NCI-H345 treated with DMSO at 0.1 percent for 48 hours (cell line): ENCODE results near the gene SLC22A25.
"Not testable (repeated sequence)": the region's sequence is repeated elsewhere in the genome, so short reads cannot be mapped to it uniquely, and the experiment has no call there.

ENCODE experiments used
- DNase-seq: peaks from one replicate; lab custom pipeline; 2025; ENCODE audit not compliant: unreplicated experiment; lab: John Stamatoyannopoulos, UW

SLC22A25 gene

GRCh38 chr11:63235471-63236461 lies 7.6 kb downstream of the SLC22A25 start:
- not testable (repeated sequence) for DNase-seq

- DNase-seq: no peak
Measured at GRCh38 chr11:63229815-63230214, 13.6 kb downstream of the SLC22A25 start.

GRCh38 chr11:63227521-63228107 lies 15.8 kb downstream of the SLC22A25 start:
- no peak for DNase-seq

DNA sequence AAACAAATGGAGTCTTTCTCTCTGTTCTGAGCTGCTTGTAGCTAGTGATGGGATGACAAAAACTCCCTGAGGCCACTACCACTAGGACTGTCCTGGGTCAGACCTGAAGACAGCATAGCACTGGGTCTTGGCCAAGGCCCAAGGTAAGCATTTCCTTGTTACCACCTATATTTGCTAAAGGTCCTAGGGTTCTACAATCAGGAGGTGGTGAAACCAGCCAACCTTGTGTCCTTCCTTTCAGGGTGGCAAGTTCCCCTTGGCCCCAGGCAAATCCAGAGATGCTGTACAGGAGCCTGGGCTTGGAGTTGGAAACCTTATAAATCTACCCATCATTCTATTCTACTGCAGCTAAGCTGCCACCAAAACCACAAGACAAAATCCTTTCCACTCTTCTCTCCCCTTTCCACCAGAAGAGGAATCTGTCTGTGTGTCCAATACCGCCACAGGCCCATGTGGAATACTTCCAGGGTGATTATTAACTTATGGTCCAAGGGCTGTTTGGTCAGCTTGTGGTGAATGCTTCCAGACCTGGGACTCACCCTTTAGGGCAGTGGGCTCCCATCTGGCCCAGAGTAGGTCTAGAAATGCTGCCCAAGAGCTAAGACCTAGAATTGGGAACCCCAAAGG lies 16.8 kb downstream of the SLC22A25 start:
- DNase-seq: no peak

GRCh38 chr11:63214093-63214492 lies 29.3 kb downstream of the SLC22A25 start:
- DNase-seq: no peak

DNA sequence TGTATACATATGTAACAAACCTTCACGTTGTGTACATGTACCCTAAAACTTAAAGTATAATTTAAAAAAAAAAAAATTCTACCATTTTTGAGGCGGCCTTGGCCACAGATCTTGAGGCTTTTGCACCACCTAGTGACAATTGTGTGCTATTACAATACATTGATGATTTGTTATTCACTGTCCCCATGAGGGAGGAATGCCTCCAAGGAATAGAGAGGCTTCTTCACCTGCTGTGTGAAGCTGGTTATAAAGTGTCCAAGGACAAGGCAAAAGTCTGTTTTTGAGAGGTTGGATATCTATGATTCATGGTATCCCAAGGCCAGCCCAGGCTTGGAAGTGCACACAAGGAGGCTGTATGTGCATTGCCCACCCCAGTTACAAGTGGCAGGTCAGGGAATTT lies 30.7 kb downstream of the SLC22A25 start:
- no peak for DNase-seq

DNA sequence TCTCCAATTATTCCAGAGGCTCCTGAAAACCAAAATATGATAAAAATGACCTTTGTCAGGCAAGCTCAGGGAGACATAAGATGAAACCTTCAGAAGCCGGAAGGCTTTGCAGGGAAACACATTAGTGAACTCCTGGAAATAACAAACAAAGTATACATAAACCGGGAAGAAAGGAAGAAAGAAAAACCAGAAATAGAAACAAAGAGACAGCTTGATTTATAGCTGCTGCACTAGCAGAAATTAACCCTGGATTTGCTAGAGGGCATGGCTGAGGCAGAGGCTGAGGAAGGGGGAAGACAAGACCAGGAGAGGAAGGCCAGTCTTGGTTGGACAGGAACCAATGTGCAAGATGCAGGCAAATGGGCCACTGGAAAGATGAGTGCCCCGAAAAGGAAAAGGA lies 33.3 kb downstream of the SLC22A25 start:
- DNase-seq: no peak
